HAP-1 (cell line): Measurements from ENCODE around the gene MYH6.
"Not testable (repeated sequence)": the region's sequence is repeated elsewhere in the genome, so short reads cannot be mapped to it uniquely, and the experiment has no call there.

Source experiments
- DNase-seq, 2 experiments: peaks; one replicate each; pipeline ENCODE4 v3.0.0-alpha.2; 2016 to 2020; ENCODE audit warnings: low spot score in 2 of 2
- H3K27me3 ChIP-seq: fragments of 250-450 bp; sonication (Bioruptor Pico); 2 replicates; pipeline ENCODE4 v1.5.1; 2020; ENCODE audit warnings: low read depth, mild to moderate bottlenecking, moderate library complexity
- H3K36me3 ChIP-seq: fragments of 250-450 bp; sonication (Bioruptor Pico); replicated peaks from 2 replicates; pipeline ENCODE4 v1.5.1; 2020; ENCODE audit warnings: mild to moderate bottlenecking
- H3K4me1 ChIP-seq: fragments of 250-450 bp; sonication (Bioruptor Pico); 2 replicates; pipeline ENCODE4 v1.5.1; 2020; ENCODE audit warnings: mild to moderate bottlenecking
- H3K4me3 ChIP-seq: fragments of 250-450 bp; sonication (Bioruptor Pico); 2 replicates; pipeline ENCODE4 v1.5.1; 2020; ENCODE audit warnings: mild to moderate bottlenecking, moderate library complexity
- H3K9me3 ChIP-seq: fragments of 250-450 bp; sonication (Bioruptor Pico); 2 replicates; pipeline ENCODE4 v1.5.1; 2020; ENCODE audit warnings: mild to moderate bottlenecking, moderate library complexity
- in situ Hi-C: fragments of 300-500 bp; cut with MboI; formaldehyde crosslinking; loops from 3 replicates; pipeline ENCODE4 v1.14.3; 2020; ENCODE audit warnings: low sequenced_read_pairs, inconsistent platforms, mixed read lengths

MYH6 gene

DNA sequence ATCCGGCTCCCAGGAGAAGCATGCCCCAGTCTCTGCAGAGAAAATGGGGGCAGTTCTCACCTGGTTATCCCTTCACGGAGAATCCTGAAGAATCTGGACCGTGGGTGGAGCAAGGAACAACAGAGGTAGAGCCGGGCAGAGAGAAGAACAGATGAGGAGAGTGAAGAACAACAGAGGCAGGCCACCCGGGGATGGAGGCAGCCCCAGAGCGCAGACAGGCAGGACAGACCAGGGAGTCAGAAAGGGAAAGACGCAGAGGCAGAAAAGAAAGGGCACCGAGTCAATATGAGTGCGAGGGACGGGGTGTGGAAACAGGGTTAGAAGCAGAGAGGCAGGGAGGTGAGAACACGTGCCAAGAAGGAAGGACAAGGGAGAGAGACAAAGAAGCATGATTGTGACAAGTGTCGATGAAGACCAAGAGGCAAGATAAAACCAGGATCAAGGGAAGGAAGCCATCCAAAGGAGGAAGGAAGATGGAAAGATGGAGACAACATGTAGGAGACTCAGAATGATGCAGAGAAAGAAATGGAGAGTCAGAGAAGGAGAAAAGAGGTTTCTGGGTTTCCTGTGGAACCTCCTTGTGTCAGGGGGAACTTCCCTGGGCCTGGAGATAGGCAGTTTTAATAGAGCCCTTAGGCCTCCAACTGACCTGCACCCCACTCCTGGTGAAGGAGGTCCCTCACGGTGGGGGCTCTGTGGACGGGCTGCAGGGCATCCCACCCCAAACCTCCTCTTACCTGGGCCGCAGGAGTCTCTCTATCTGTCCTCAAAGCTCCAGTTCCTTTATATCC is at the start of gene MYH6:
Gene MYH6 (minus strand): TSS at position 758 of the 791 bp plus-strand sequence. CDS start 1,050 bp downstream, outside the sequence.
- Histone ChIP-seq H3K27me3 (peaks cover 12% of the 10 kb centered on the region; the same call in 1 of the 2 replicates), H3K4me1 (no peaks in the 10 kb centered on the region)
- in situ Hi-C loops = no loop called here

DNA sequence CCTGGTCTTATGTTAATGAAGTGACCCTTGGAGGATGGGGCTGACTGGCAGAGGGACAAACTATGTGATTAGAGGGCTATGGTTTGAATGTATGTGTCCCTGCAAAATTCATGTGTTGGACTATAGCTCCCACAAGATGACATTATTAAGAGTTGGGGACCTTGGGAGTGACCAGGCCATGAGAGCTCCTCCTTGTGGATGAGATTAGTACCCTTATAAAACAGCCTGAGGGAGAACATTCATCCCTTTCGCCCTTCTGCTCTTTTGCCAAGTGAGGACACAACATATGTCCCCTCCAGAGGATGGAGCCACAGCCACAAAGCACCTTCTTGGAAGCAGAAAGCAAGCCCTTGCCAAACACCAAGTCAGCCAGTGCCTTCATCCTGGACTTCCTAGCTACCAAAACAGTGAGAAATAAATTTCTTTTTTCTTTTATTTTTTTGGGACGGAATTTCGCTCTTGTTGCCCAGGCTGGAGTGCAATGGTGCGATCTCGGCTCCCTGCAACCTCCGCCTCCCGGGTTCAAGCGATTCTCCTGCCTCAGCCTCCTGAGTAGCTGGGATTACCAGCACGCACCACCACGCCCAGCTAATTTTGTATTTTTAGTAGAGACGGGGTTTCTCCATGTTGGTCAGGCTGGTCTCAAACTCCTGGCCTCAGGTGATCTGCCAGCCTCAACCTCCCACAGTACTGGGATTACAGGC is 49.0 kb upstream of the MYH6 start:
- H3K4me1 ChIP-seq, H3K27me3 ChIP-seq, H3K4me3 ChIP-seq, DNase-seq, H3K36me3 ChIP-seq, in situ Hi-C loops, H3K9me3 ChIP-seq: not testable (repeated sequence)

More for the DNA sequence above, at the start of gene MYH6:
- H3K36me3 ChIP-seq = no peaks in the 10 kb centered on the region
- H3K9me3 ChIP-seq = no peaks in the 10 kb centered on the region
- no peak for DNase-seq
- H3K4me3 ChIP-seq = no peak within 1 kb of the TSS

DNA sequence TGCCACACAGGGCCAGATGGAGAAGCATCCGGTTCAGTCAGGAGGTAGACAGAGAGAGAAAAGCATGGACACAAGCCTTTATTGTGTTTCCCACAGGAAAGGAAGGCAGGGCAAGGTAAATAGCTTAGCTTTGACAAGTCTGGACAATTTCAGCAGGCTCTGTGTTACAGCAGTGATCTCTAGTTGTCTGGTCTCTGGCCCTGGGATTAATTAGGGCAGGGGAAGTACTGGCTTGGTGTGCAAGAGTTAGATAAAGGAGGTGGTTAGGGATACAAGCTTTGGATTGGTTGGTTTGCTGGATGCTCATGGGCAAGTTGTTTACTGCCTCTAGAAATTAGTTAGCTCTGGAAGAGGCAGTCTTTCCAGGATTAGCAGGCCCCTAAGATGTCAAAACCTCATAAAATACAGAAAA is 46.4 kb upstream of the MYH6 start:
- Histone ChIP-seq H3K4me3 (no peak overlapping the region), H3K36me3 (no peaks in the 10 kb centered on the region), H3K4me1 (no peaks in the 10 kb centered on the region), H3K9me3 (no peaks in the 10 kb centered on the region), H3K27me3 (peaks cover 7% of the 10 kb centered on the region; the same call in 1 of the 2 replicates)
- in situ Hi-C loops = no loop called here
- DNase-seq = no peak

DNA sequence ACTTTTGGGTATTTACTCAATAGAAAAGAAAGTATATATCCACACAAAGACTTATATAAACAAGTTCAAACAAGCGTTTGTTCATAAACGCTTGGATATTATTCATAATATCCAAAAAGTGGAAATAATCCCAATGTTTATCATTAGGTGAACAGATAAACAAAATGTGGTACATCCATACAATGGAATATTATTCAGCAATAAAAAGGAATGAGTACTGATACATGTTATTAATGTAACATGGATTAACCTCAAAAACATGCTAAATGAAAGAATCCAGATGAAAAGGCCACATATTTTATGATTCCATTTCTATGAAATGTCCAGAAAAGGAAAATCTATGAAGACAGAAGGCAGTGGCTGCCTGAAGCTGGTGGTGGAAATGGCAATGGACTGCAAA is 44.2 kb upstream of the MYH6 start:
- Histone ChIP-seq H3K27me3 (peaks cover 11% of the 10 kb centered on the region), H3K36me3 (no peaks in the 10 kb centered on the region), H3K9me3 (no peaks in the 10 kb centered on the region), H3K4me1 (no peaks in the 10 kb centered on the region), H3K4me3 (no peak overlapping the region)
- no peak for DNase-seq
- in situ Hi-C loops = no loop called here

DNA sequence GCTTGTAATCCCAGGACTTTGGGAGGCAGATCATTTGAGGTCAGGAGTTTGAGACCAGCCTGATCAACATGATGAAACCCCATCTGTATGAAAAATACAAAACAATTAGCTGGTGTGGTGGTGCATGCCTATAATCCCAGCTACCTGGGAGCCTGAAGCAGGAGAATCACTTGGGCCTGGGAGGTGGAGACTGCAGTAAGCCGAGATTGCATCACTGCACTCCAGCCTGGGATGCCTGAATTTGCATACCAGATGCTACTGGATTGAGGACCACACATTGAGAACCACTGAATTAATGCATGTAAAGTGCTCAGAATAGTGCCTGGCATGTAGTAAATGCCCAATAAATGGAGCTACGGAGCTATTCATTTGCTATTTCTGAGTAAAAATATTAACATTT is 42.3 kb upstream of the MYH6 start:
- in situ Hi-C loops = no loop called here
- H3K27me3 ChIP-seq = peaks cover 11% of the 10 kb centered on the region
- no peak for DNase-seq
- no peak overlapping the region for H3K4me3 ChIP-seq
- H3K9me3 ChIP-seq = no peaks in the 10 kb centered on the region
- H3K4me1 ChIP-seq = no peaks in the 10 kb centered on the region
- H3K36me3 ChIP-seq = no peaks in the 10 kb centered on the region

DNA sequence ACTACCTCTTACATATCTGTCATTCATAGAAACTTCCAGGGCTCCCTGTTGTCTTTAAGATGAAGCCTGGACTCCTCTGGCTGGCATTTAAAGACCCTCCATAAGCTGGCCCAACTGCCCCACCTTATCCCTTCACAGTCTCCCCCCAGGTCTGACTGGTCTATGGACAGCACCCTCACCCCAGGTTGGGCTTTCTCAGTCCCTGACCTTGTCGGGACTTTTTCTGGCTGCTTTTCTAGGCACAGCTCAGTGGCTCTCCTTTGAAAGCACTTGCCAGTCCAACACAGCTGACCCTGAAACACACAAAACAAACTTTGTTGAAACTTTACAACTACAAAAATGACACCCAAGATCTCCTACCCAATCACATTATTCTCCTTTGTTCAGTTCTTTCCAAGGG is 41.2 kb upstream of the MYH6 start:
- no peak for DNase-seq
- no peak overlapping the region for H3K4me3 ChIP-seq
- in situ Hi-C loops = no loop called here
- peaks cover 11% of the 10 kb centered on the region for H3K27me3 ChIP-seq
- H3K36me3 ChIP-seq = no peaks in the 10 kb centered on the region
- H3K9me3 ChIP-seq = no peaks in the 10 kb centered on the region
- H3K4me1 ChIP-seq = no peaks in the 10 kb centered on the region

DNA sequence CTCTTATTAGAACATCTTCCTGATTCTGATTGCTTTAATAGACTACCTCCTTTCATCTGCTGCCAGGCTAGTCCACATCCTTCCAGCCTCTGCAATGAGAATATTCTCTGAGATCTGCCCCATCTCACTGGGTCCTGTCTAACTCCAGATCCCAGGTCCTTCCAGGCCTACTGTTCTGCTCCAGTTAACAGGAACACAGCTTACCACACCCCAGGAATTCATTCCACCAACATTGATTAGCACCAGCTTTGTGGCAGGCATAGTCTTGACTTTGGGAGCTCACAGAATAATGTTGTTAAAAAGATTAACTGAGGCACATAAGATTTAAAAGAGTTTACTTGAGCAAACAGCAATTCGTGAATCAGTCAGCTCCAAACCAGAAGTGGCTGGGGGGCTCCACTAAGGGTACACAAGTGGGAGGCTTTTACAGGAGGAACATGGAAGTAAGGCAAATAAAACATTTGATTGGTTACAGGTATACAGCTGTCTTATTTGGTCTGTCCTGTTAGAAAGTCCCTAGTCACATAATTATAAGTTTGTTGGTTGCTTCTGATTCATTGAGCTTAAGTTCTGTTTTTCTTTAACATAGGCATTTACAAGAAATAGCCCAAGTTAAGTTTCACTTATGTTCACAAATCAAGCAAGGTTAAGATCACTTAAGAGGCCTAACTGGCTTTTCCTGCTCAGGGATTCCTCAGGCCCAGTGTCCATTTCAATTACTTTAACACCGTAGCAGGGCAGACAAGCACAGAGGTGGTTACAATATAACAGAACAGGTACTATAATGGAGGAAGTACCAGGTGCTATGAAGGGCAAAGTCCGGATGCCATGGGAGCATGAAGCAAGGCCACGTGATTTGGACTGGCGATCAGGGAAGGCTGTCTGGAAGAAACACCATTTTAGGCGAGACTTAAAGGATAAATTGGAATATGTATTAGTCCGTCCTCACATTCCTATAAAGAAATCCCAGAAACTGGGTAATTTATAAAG is 39.6 kb upstream of the MYH6 start:
- no peaks in the 10 kb centered on the region for H3K36me3 ChIP-seq
- no peaks in the 10 kb centered on the region for H3K4me1 ChIP-seq
- in situ Hi-C loops = no loop called here
- no peaks in the 10 kb centered on the region for H3K9me3 ChIP-seq
- H3K27me3 ChIP-seq = peaks cover 11% of the 10 kb centered on the region
- no peak overlapping the region for H3K4me3 ChIP-seq
- no peak for DNase-seq

DNA sequence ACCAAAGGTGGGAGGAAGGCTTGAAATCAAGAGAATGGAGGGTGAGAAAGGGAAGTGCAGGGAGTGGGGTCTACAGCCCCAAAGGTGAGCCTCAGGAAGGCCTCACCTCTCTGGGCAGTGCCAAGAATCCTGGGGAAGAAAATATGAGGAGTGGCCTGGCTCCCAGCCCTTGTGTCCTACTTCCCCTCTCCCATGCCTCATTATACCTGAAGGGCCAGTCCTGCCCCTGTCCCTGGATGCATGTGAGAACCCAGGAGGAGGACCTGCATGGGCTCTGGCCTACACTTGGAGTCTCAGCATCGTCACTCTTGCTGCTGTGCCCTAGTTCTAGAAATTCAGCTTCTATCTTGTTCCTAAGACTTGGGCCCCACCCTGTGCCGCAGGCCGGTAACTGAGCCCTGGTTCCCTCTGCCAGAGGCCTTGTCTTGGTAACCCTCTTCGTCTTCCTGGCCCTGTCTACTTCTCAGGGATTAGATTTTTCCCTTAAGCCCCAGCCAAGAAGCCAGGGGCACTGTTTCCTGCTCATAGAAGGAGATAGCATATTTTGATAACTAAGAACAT is 38.3 kb upstream of the MYH6 start:
- H3K4me3 ChIP-seq = no peak overlapping the region
- no peaks in the 10 kb centered on the region for H3K9me3 ChIP-seq
- H3K36me3 ChIP-seq = no peaks in the 10 kb centered on the region
- no peak for DNase-seq
- no peaks in the 10 kb centered on the region for H3K4me1 ChIP-seq
- in situ Hi-C loops = no loop called here
- H3K27me3 ChIP-seq = peaks cover 9% of the 10 kb centered on the region

DNA sequence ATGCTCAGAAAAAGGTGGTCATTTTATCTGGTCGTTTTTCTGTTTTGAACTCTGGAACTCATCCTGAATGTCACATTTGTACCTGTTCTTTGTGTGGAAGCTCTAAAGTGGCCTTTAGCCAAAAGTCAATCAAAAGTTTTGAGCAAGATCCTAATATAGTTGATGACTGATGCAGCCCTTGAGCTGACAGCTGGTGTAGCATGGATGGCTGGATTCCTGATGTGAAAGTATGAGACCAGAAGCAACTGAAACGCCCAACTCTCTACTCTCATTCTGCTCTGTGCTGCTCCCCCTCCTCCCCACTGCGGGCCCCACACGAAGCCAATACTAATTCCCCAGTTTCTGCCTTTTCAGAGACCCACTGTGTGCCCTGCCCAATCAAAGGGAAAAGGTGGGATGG is 37.7 kb upstream of the MYH6 start:
- Histone ChIP-seq H3K4me3 (no peak overlapping the region), H3K4me1 (no peaks in the 10 kb centered on the region), H3K36me3 (no peaks in the 10 kb centered on the region), H3K9me3 (no peaks in the 10 kb centered on the region), H3K27me3 (peaks cover 4% of the 10 kb centered on the region)
- DNase-seq = no peak
- in situ Hi-C loops = no loop called here

DNA sequence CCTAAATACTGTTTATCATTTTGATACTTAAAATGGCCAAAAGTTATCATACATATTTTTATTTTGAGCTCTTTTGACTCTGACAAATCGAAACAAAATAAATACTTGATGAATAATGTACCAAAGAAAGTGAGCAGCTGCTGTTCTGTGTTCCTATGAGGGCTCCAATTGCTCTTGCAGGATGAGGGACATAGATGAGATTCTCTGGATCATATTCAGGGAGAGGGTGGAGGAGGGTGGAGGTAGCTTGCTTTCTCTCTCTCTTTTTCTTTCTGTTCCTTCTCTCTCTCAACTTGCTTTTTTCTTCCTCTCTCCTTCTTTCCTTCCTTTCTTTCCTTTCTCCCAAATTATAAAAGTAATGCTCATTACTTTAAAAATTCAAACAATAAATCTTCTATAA is 36.2 kb upstream of the MYH6 start:
- DNase-seq = no peak
- Histone ChIP-seq H3K36me3 (no peaks in the 10 kb centered on the region), H3K9me3 (no peaks in the 10 kb centered on the region), H3K4me3 (no peak overlapping the region), H3K4me1 (no peaks in the 10 kb centered on the region), H3K27me3 (peaks cover 4% of the 10 kb centered on the region)
- in situ Hi-C loops = no loop called here

DNA sequence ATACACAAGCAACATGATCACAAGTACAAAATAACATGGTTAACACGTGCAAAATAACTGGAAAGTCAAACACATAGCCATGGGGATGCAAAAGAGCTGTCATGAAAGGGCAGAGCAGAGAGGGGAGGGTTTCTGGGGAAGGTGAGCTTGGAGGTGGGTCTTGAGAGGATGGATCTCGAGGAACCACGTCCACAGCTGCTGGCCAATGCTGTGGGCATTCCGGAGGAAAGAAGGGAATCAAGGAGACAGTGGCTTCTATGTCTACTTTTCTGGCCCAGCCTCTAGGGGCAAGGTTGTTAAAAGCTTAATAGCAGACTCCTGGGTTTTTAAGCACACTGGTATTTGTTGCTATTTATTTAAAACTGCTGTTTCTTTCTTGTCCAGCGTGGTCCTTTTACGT is 35.8 kb upstream of the MYH6 start:
- in situ Hi-C loops = no loop called here
- H3K36me3 ChIP-seq = no peaks in the 10 kb centered on the region

DNA sequence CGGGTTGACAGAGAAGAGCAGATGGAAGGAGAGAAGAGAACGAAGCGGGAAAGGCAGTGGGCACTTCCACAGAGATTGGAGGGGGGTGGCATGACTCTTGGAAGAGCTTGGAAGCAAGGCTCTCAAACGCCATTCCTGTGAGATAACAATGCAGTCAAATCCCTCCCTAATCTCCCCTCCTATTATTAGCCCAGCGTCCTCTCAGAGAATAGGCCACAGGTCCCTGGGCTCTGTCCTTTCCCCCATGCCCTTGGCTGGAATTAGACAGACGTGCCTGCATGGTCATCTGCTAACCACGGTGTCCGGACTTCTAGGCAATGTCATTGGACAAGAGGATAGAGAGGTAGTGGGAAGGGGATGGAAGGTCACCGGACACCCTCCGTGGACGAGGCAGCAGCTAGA is 35.3 kb upstream of the MYH6 start:
- DNase-seq = no peak
- Histone ChIP-seq H3K36me3 (no peaks in the 10 kb centered on the region), H3K4me1 (no peaks in the 10 kb centered on the region), H3K27me3 (no peaks in the 10 kb centered on the region; the same call in 1 of the 2 replicates), H3K4me3 (no peak overlapping the region), H3K9me3 (no peaks in the 10 kb centered on the region)
- in situ Hi-C loops = no loop called here

More for the DNA sequence above, 35.8 kb upstream of the MYH6 start:
- no peak for DNase-seq
- Histone ChIP-seq H3K4me1 (no peaks in the 10 kb centered on the region), H3K9me3 (no peaks in the 10 kb centered on the region), H3K27me3 (peaks cover 3% of the 10 kb centered on the region), H3K4me3 (no peak overlapping the region)

DNA sequence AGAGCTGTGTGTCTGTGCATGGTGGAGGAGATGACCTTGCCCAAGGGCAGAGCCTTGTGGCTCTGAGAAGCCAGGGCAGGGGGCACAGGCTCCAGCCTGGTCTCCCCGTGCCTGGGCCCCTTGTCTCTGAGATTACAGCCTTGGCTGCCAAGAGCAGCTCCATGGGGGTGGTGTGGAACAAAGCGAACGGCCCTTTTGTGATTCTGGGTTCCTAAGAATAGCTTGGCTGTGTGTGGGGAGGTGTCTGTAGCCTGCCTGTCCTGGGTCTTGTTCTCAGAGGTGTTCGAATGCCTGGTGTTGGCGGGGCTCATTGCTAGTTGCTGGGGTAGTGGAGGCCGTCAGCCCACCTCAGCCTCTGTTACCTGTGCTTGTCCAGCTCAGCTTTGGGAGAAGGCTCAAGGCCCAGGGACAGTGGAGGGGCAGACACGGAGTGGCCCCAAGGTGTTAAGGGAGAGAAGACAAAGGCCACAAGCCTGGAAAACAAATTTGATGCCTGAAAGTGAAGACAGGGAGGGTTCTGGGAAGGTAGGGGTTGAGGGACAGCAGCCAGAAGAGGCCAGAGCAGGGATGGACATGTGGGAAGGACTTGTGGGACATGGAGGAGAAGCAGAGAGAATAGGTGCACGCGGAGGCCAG is 34.8 kb upstream of the MYH6 start:
- H3K27me3 ChIP-seq = no peaks in the 10 kb centered on the region
- no peaks in the 10 kb centered on the region for H3K36me3 ChIP-seq
- H3K9me3 ChIP-seq = no peaks in the 10 kb centered on the region
- no peak for DNase-seq
- in situ Hi-C loops = no loop called here
- no peak overlapping the region for H3K4me3 ChIP-seq
- H3K4me1 ChIP-seq = no peaks in the 10 kb centered on the region
